ENCODE results near the gene MAIP1.

Gene MAIP1

DNA sequence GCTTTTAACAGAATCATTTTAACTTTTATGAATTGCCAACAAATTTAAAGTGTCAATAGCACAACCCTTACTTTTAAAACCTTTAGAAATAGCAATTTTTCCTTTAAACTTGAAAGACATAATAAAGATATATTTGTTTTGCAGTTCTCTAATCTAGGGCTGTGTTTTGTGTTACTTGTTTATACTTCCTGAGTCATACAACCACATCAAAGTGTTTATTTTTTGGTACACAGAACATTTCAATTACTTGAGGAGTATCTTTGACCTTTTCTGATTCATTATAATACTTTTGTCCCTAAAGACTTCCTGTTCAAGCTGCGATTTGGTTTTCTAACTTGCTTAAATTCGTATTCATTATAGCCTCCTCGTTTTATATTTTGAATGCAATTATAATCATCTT lies 21.9 kb upstream of the MAIP1 start:
- Histone ChIP-seq H3K27ac (ENCODE audit: low read length, poor library complexity, severe bottlenecking) (no peak overlapping the region), H2BK15ac (ENCODE audit: low read depth, poor library complexity, severe bottlenecking) (no peak overlapping the region), H3K27me3 (ENCODE audit: control insufficient read depth in 1 of 2, insufficient read depth in 1 of 2, low read length in 2 of 2) (no peaks in the 10 kb centered on the region), H3K4ac (ENCODE audit: low read depth in 1 of 2, low read length in 2 of 2) (no peak overlapping the region), H3K9me3 (ENCODE audit: control insufficient read depth, low read length) (no peaks in the 10 kb centered on the region), H2BK12ac (ENCODE audit: low read length in 2 of 2) (no peak overlapping the region), H3K9ac (ENCODE audit: low read length) (no peak overlapping the region), H3K36me3 (ENCODE audit: control insufficient read depth in 1 of 2, insufficient read depth in 2 of 2, low read depth in 1 of 2, low read length in 2 of 2) (peaks cover 16 to 84% of the 10 kb centered on the region in 2 experiments), H3K4me2 (ENCODE audit: low read length, poor library complexity, severe bottlenecking) (no peak overlapping the region), H3K14ac (ENCODE audit: low read length in 2 of 2) (no peak overlapping the region), H2BK120ac (ENCODE audit: low read depth, low read length) (no peak overlapping the region), H3K18ac (ENCODE audit: low read depth in 1 of 2, low read length in 2 of 2) (no peak overlapping the region), H3K23ac (ENCODE audit: low read length in 2 of 2) (no peak overlapping the region), H2AK5ac (ENCODE audit: low read length, severe bottlenecking) (no peak overlapping the region), H3K4me3 (ENCODE audit: insufficient read depth in 1 of 2, low read depth in 1 of 2, low read length in 2 of 2) (no peak overlapping the region), H4K8ac (ENCODE audit: low read length) (no peak overlapping the region), H2AFZ (ENCODE audit: low read depth, low read length) (no peak overlapping the region), H3K4me1 (ENCODE audit: control insufficient read depth, insufficient read depth, low read depth, low read length) (no peaks in the 10 kb centered on the region), H2BK5ac (ENCODE audit: low read depth, low read length, poor library complexity, severe bottlenecking) (no peak overlapping the region), H4K91ac (ENCODE audit: low read length) (no peak overlapping the region), H3K79me1 (replicated peaks; ENCODE audit: low read length, poor library complexity, severe bottlenecking) (peaks cover 17% of the 10 kb centered on the region)
- no CpG with 5 or more reads among the region's 3 CpGs for WGBS
- peak; percentile 55 for DNase-seq

DNA sequence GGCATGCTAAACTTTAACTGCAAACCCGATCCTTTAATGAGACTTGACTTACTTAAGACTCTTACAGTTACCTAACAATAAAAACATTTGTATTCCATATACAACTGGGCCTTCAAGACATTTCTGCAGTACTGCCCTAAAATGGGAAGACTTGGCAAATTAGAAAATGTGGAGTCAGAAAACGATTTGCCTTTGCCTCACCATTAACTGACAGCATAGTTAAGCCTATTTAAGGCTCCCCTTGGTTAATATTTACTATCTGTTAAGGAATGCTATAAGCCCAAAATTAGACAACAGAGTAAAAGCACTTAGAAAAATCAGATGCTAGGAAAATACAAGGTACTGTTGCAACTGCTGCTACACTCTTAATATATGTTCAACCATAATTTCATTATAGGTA lies 18.8 kb upstream of the MAIP1 start:
- WGBS, result 92% methylated on average over 2 of the region's 2 CpGs
- Histone ChIP-seq H2AFZ (ENCODE audit: low read depth, low read length) (no peak overlapping the region), H2BK12ac (ENCODE audit: low read length in 2 of 2) (no peak overlapping the region), H4K91ac (ENCODE audit: low read length) (no peak overlapping the region), H3K79me1 (replicated peaks; ENCODE audit: low read length, poor library complexity, severe bottlenecking) (peaks cover 12% of the 10 kb centered on the region), H3K9me3 (ENCODE audit: control insufficient read depth, low read length) (no peaks in the 10 kb centered on the region), H3K4me2 (ENCODE audit: low read length, poor library complexity, severe bottlenecking) (no peak overlapping the region), H3K9ac (ENCODE audit: low read length) (no peak overlapping the region), H2BK5ac (ENCODE audit: low read depth, low read length, poor library complexity, severe bottlenecking) (no peak overlapping the region), H3K4me1 (ENCODE audit: control insufficient read depth, insufficient read depth, low read depth, low read length) (no peaks in the 10 kb centered on the region), H4K8ac (ENCODE audit: low read length) (no peak overlapping the region), H3K4ac (ENCODE audit: low read depth in 1 of 2, low read length in 2 of 2) (no peak overlapping the region), H2AK5ac (ENCODE audit: low read length, severe bottlenecking) (no peak overlapping the region), H3K4me3 (ENCODE audit: insufficient read depth in 1 of 2, low read depth in 1 of 2, low read length in 2 of 2) (no peak overlapping the region), H3K27me3 (ENCODE audit: control insufficient read depth in 1 of 2, insufficient read depth in 1 of 2, low read length in 2 of 2) (no peaks in the 10 kb centered on the region), H3K23ac (ENCODE audit: low read length in 2 of 2) (no peak overlapping the region), H3K27ac (ENCODE audit: low read length, poor library complexity, severe bottlenecking) (no peak overlapping the region), H3K36me3 (ENCODE audit: control insufficient read depth in 1 of 2, insufficient read depth in 2 of 2, low read depth in 1 of 2, low read length in 2 of 2) (peaks cover 12 to 77% of the 10 kb centered on the region in 2 experiments), H2BK120ac (ENCODE audit: low read depth, low read length) (no peak overlapping the region), H2BK15ac (ENCODE audit: low read depth, poor library complexity, severe bottlenecking) (no peak overlapping the region), H3K14ac (ENCODE audit: low read length in 2 of 2) (no peak overlapping the region), H3K18ac (ENCODE audit: low read depth in 1 of 2, low read length in 2 of 2) (no peak overlapping the region)
- DNase-seq, result no peak

DNA sequence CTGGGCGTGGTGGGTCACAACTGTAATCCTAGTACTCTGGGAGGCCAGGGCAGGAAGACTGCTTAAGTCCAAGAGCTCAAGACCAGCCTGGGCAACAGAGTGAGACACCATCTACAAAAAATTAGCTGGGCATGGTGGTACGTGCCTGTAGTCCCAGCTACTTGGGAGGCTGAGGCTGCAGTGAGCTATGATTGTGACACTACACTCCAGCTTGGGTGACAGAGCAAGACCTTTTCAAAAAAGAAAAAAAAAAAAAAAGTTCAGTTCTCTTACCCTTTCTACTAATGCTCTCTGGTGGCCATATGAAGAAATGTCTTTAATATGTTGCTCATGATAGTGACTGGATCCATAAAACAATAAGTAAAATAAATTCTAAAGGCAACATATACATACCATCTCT lies 15.0 kb upstream of the MAIP1 start:
- H3K18ac ChIP-seq (ENCODE audit: low read depth in 1 of 2, low read length in 2 of 2), result no peak overlapping the region
- no peak overlapping the region for H3K4me2 ChIP-seq (ENCODE audit: low read length, poor library complexity, severe bottlenecking)
- no peak overlapping the region for H3K4me3 ChIP-seq (ENCODE audit: insufficient read depth in 1 of 2, low read depth in 1 of 2, low read length in 2 of 2)
- no peaks in the 10 kb centered on the region for H3K27me3 ChIP-seq (ENCODE audit: control insufficient read depth in 1 of 2, insufficient read depth in 1 of 2, low read length in 2 of 2)
- H4K91ac ChIP-seq (ENCODE audit: low read length), result no peak overlapping the region
- H3K14ac ChIP-seq (ENCODE audit: low read length in 2 of 2), result no peak overlapping the region
- no peak overlapping the region for H2BK12ac ChIP-seq (ENCODE audit: low read length in 2 of 2)
- H3K79me1 ChIP-seq (replicated peaks; ENCODE audit: low read length, poor library complexity, severe bottlenecking), result peaks cover 19% of the 10 kb centered on the region
- no peak overlapping the region for H2BK120ac ChIP-seq (ENCODE audit: low read depth, low read length)
- H2AK5ac ChIP-seq (ENCODE audit: low read length, severe bottlenecking), result no peak overlapping the region
- H3K9me3 ChIP-seq (ENCODE audit: control insufficient read depth, low read length), result no peaks in the 10 kb centered on the region
- H4K8ac ChIP-seq (ENCODE audit: low read length), result no peak overlapping the region
- peak; percentile 51 for DNase-seq
- no peak overlapping the region for H3K4ac ChIP-seq (ENCODE audit: low read depth in 1 of 2, low read length in 2 of 2)
- no peaks in the 10 kb centered on the region for H3K4me1 ChIP-seq (ENCODE audit: control insufficient read depth, insufficient read depth, low read depth, low read length)
- H3K27ac ChIP-seq (ENCODE audit: low read length, poor library complexity, severe bottlenecking), result no peak overlapping the region
- H3K36me3 ChIP-seq (ENCODE audit: control insufficient read depth in 1 of 2, insufficient read depth in 2 of 2, low read depth in 1 of 2, low read length in 2 of 2), result peaks cover 9 to 71% of the 10 kb centered on the region in 2 experiments
- H3K9ac ChIP-seq (ENCODE audit: low read length), result no peak overlapping the region
- H3K23ac ChIP-seq (ENCODE audit: low read length in 2 of 2), result no peak overlapping the region
- no peak overlapping the region for H2BK5ac ChIP-seq (ENCODE audit: low read depth, low read length, poor library complexity, severe bottlenecking)
- 97% methylated on average over 2 of the region's 2 CpGs for WGBS
- no peak overlapping the region for H2BK15ac ChIP-seq (ENCODE audit: low read depth, poor library complexity, severe bottlenecking)
- H2AFZ ChIP-seq (ENCODE audit: low read depth, low read length), result no peak overlapping the region

DNA sequence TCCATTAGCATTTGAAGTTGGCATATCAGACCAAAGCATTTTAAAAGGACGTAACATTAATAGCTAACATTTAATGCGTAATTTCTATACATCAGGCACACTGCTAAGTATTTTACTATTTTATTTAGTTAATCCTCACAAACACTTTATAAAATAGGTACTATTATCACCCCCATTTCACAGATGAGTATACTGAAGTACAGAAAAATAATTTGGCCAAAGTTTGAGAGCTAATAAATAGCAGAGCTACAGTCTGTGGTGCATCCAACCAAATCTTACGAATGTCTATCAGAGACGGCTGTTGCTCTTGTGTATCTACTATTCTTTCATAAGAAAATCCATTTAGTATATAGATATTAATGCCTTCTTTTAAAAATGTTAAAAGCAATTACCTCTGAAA lies 12.0 kb upstream of the MAIP1 start:
- H2BK120ac ChIP-seq (ENCODE audit: low read depth, low read length), result no peak overlapping the region

More for the DNA sequence above, 12.0 kb upstream of the MAIP1 start:
- no peak overlapping the region for H2AFZ ChIP-seq (ENCODE audit: low read depth, low read length)
- H3K36me3 ChIP-seq (ENCODE audit: control insufficient read depth in 1 of 2, insufficient read depth in 2 of 2, low read depth in 1 of 2, low read length in 2 of 2), result peaks cover 6 to 75% of the 10 kb centered on the region in 2 experiments
- peaks cover 19% of the 10 kb centered on the region for H3K79me1 ChIP-seq (replicated peaks; ENCODE audit: low read length, poor library complexity, severe bottlenecking)
- H3K4ac ChIP-seq (ENCODE audit: low read depth in 1 of 2, low read length in 2 of 2), result no peak overlapping the region
- H2BK5ac ChIP-seq (ENCODE audit: low read depth, low read length, poor library complexity, severe bottlenecking), result no peak overlapping the region
- no peak overlapping the region for H3K27ac ChIP-seq (ENCODE audit: low read length, poor library complexity, severe bottlenecking)
- H4K91ac ChIP-seq (ENCODE audit: low read length), result no peak overlapping the region
- no peak overlapping the region for H3K18ac ChIP-seq (ENCODE audit: low read depth in 1 of 2, low read length in 2 of 2)
- H3K9me3 ChIP-seq (ENCODE audit: control insufficient read depth, low read length), result no peaks in the 10 kb centered on the region
- no peak overlapping the region for H3K9ac ChIP-seq (ENCODE audit: low read length)
- no CpG with 5 or more reads among the region's 4 CpGs for WGBS
- no peak overlapping the region for H2BK15ac ChIP-seq (ENCODE audit: low read depth, poor library complexity, severe bottlenecking)
- no peak overlapping the region for H2BK12ac ChIP-seq (ENCODE audit: low read length in 2 of 2)
- DNase-seq, result no peak
- H3K4me2 ChIP-seq (ENCODE audit: low read length, poor library complexity, severe bottlenecking), result no peak overlapping the region
- no peaks in the 10 kb centered on the region for H3K4me1 ChIP-seq (ENCODE audit: control insufficient read depth, insufficient read depth, low read depth, low read length)
- H3K23ac ChIP-seq (ENCODE audit: low read length in 2 of 2), result no peak overlapping the region
- H3K27me3 ChIP-seq (ENCODE audit: control insufficient read depth in 1 of 2, insufficient read depth in 1 of 2, low read length in 2 of 2), result no peaks in the 10 kb centered on the region
- H2AK5ac ChIP-seq (ENCODE audit: low read length, severe bottlenecking), result no peak overlapping the region
- H3K4me3 ChIP-seq (ENCODE audit: insufficient read depth in 1 of 2, low read depth in 1 of 2, low read length in 2 of 2), result no peak overlapping the region
- no peak overlapping the region for H4K8ac ChIP-seq (ENCODE audit: low read length)
- H3K14ac ChIP-seq (ENCODE audit: low read length in 2 of 2), result no peak overlapping the region
